DMS114 treated with DMSO at 0.1 percent for 48 hours (cell line): ENCODE data around the gene VPS72.

Source experiments
- DNase-seq: peaks from one replicate; lab custom pipeline; 2025; ENCODE audit not compliant: unreplicated experiment; lab: John Stamatoyannopoulos, UW

The VPS72 gene

GRCh38 chr1:151146072-151146411 is 44.0 kb downstream of the VPS72 start:
- DNase-seq, result no peak

GRCh38 chr1:151145304-151146071 is 44.5 kb downstream of the VPS72 start:
- no peak for DNase-seq

- no peak for DNase-seq
Measured at GRCh38 chr1:151144474-151145303, 45.3 kb downstream of the VPS72 start.

- no peak for DNase-seq
Measured at GRCh38 chr1:151143986-151144385, 46.0 kb downstream of the VPS72 start.

DNA sequence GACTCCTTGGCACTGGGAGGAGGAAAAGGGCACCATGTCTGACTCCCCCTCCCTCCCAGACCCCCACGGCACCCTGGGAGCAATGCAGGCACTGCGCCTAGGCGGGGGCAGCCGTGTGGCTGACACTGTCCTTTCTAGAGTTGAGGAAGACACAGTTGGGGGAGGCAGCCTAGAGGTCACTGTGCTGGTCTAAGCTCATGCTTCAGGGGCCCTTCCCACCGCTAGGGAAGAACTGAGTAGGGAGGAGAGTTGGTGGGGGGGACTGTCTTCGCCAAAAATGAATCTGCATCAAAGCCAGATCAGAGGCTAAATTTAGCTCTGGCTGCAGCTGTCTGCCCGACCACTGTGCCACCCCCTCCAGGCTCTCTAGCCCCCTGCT is 47.0 kb downstream of the VPS72 start:
- no peak for DNase-seq

- no peak for DNase-seq
Measured at GRCh38 chr1:151142411-151143056, 47.5 kb downstream of the VPS72 start.

GRCh38 chr1:151137789-151138188 is 52.2 kb downstream of the VPS72 start:
- DNase-seq, result no peak

GRCh38 chr1:151135433-151136385 is 54.3 kb downstream of the VPS72 start:
- no peak for DNase-seq

GRCh38 chr1:151134991-151135390 is 55.0 kb downstream of the VPS72 start:
- DNase-seq, result no peak

- DNase-seq, result no peak
Measured at GRCh38 chr1:151134396-151134795, 55.6 kb downstream of the VPS72 start.

DNA sequence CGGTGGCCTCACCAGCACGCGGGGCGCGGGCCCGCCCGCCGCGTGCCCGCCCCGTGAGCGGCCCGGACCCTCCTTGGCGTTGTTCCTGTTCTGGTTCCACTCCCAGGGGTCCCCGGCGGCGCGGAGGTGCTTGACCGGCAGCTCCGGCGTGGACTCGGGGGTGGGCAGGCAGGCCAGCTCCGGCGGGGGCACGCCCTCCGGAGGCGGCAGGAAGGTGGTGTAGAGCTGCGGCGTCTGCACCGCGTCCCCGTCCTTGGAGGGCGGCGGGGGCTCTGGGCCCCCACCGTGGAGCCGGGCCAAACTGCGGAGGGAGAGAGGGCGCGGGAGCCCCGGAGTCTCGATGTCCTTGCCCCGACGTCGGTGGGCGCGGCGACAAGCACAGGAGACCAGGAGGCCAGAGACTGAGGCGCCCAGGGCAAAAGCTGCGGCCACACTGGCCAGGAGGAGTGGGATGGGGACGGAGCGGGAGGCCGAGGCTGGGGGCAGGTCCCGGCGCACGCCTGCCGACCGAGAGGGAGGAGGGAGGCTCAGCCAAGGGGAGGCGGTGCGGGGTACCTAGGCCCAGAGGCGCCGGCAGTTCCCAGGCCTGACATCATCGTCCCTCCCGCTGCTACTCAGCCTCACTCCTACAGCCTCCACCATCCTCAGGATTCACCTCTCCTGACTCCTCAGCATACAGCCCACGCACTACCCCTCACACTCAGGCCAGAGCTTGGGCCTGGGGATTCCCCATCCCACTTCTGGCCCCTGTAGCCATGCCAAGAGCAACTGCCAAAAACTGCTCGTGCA is 56.8 kb downstream of the VPS72 start:
- no peak for DNase-seq

- DNase-seq, result no peak
Measured at GRCh38 chr1:151132335-151133017, 57.5 kb downstream of the VPS72 start.

DNA sequence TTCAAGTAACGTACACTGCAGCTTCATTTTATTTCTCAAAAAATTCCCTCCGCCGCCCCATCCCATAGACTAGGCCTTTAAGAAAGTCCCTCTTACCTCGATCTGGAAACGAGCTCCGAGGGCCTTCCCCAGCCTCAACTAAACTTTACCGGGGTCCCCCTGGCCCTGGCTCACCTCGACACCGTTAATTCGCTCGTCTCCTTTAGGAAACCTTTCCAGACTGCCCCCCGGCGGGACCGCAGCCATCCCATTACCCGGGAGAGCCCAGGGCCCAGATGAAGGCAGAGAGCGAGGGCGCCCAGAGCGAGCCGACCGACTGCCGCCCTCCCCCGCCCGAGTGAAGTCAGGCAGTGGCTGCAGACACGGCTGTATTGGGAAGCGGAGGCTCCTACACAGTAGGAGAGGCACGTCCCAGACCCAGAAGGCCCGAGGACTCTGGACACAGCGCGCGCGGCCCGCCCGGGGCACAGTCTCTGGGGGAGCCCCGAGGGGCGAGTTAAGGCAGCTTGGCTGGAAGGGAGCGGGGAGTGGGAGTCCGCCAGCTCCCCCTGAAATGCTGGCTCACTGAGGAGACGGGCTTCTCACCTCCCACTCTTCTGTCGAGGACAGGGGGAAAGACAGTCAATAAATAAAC is 58.2 kb downstream of the VPS72 start:
- DNase-seq, result no peak

- peak; percentile 82 for DNase-seq
Measured at GRCh38 chr1:151130987-151131586, 58.9 kb downstream of the VPS72 start.

DNA sequence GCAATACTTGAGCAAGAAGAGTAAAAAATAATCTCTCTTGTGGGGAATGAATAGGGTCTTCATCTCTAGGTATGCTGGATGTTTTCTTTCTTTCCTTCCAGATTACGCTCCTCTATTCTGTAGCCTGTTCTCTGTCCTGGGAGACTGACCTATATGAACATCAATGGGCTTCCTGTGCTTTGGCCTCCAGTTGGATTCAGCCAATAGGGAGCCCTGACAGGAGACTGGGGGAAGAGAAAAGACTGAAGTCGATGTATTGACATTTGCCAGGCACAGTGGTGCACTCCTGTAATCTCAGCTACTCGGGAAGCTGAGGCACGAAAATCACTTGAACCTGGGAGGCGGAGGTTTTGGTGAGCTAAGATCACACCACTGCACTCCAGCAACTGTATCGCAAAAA is 61.2 kb downstream of the VPS72 start:
- DNase-seq, result no peak
